Activated CD4-positive, alpha-beta T cell treated with anti-CD3 and anti-CD28 coated beads for 4 hours (primary cell): ENCODE results near the gene FOXF2.

Source experiments
- DNase-seq, 2 donors: peaks; one replicate each; pipeline ENCODE4 v3.0.0-alpha.2; 2020

The FOXF2 gene

DNA sequence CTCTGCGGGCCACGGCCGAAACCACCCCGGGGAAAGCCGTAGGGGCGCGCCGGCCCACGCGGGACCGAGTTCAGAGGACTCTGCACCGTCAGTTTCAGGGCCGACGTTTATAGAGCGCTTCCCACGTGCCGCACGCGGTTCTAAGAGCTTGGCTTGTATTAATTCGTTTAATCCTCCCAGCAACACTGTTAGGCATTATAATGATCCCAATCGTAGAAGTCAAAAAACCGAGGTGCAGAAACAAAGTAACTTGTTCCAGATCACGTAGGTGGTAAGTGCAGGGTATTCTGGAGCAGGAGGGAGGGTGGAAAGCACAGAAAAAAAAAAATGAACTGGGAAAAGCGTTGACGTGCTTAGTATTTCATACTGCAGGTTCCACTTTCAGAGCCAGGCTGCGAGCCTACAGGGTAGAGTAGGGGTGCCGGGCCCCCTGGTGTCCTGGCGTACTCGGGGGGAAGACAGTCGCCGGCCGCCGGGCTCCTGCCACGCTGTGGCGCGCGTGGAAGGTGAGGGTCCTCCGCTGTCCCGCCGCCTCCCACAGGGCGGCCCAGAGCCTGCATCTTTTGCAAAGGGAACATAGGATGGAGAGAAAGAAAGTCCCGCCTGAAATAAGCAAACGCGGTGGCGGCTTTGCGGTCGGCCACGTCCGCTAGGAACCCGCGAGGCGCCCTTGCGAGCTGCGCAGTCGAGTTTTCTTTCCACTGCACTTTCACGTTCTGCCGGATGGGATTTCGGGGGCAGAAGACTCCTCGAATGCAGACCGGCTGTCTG, 10.2 kb upstream of the FOXF2 start:
- DNase-seq = no peak

DNA sequence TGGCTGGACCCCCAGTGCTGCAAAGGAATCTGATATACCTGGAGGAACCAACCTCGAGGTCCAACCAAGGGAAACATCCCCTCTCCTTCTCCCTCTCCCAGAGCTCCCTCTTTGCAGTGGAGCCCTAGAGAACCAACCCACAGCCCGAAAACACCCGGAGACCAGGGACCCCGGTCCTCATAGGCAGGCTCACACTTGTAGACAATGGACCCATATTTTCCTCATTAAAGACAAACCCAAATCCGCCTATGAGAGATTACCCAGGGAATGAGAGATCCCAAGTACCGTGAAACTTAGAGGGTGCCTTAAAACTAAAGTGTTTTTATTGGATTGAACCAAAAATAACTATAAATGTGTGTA, 9.6 kb upstream of the FOXF2 start:
- DNase-seq = no peak

GRCh38 chr6:1380625-1381427, 8.6 kb upstream of the FOXF2 start:
- DNase-seq = no peak

- DNase-seq = peak; percentile 33 to 54
These were observed 7.7 kb upstream of the FOXF2 start for GRCh38 chr6:1381481-1382330.

DNA sequence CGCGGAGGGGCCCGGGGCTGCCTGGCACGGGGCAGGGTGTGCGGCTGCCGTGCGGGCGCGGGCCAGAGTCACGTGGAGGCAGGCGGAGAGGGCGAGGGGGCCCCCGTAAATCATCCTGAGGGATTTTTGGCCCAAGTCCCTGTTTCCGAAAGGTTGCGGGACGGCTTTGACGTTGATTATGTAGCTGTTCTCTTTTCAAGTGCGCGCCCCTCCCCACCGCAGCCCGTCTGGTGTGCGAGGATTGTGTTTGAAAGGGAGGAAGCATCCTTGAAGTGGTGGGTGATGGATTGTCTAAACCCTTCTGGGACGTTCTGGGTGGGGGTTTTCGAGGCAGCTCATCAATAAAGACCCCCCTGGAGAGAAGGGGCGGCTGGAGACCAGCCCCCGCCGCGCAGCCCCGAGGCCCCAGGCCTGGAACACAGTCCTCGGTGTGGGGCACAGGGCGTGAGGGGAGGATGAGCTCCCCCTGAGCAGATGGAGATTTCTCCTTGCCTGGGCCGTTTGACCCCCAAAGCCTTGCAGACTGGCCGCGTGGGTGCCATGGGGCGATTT, 7.0 kb upstream of the FOXF2 start:
- DNase-seq = no peak

GRCh38 chr6:1382883-1383728, 6.3 kb upstream of the FOXF2 start:
- no peak for DNase-seq

DNA sequence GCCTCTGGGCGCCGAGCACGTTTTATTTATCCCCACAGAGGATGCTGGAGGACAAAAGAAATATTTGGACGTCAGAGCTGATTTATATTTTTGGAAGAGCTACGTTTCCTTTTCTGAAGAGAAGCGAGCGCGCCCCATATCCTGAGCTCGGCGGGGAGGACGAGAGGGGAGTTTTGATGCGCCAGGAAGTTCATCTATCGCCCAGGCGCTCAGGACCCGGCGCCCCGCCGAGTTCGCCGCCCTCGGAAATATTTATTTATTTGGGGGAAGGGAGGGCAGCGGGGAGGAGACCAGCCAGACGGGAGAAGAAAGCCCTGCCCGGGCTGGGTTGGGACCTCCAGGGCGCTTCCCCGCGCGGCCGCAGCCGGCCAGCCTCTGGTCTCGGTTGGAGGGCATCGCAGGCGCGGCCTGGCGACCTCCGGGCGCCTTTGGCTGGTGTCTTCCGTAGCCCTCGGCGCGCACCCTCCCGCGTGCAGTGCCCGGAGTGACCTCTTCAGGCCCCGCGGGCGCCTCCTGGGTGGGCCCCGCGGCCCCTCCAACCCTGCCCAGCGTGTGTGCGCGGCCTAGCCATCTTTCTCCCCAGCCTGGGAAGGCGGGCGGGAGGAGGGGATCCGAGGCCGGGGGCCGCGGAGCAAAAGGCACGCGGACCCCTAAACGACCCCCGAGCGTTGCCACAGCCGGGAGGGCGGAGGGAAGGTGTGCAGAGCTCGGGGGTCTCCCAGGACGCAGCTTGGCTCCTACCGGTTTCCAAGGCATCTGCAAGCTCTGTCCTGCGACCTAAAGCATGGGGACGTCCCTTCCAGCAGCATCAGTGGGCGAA, 5.4 kb upstream of the FOXF2 start:
- no peak for DNase-seq

DNA sequence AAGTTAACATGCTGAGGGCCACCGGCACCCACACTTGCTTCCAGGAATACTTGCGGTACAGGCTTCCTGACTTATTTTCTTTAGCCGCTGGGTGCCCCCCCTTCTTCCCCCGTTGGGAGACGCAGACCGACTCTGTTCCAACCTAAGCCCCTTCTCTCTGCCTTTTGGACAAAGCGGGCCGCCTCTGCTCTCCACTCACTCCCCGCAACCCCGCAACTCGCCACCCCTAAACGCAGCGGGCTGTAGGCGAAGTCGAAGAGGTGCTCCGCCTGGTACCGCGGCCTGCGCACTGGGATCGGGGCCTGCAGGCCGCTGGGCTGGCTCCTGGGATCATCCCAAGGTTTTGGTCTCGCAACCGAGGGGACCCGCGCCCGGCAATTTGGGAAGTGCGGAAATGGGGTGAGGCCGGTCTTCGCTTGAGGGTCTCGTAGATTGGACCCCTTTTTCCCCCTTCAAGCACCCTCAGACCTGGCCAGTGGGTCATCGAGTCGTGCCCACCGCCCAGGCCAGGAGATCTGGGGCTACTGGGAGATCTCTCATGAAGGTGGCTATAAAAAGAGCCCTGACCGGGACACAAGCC, 4.7 kb upstream of the FOXF2 start:
- no peak for DNase-seq

DNA sequence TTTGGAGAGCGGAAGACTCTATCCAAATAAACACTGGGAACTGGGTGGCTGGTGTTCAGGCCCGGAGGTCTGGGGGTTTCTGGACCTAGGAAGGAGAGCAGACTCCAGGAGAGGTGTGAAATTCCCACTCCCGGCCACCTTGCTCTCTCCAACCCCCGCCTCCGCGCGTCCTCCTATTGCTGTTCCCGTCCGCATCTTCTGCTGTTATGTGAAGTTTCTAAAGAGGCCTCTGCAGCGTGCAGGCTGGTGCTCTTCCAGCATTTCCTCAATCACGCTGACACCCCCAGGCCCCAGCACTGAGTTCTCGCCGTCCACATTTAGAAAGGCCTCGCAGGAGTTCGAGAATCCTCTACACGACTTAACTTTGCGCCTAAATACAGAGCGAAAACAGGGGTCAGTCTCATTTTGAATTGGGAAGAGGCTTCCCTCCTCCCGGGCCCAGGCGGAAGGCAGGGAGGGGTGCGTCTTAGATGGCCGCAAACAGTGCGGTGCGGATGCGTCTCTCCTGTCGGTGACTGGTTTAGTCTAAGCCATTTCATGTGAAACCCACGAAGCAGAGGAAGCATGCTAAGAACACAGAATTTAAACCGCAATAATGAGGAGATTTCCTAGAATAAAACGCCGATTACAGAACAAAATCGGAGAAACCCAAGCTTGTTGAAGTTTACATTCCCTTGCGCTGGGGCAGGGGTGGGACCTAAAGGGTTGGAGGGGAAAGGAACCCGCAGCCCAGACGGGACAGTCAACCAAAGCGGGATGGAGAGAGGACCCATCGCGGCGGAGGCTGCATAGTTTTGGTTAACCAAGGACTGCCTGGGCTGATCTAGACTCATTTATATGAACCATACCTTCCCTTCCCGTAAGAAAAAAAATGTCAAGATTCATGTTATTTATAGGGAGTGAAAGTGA, 4.0 kb upstream of the FOXF2 start:
- DNase-seq = no peak

- no peak for DNase-seq
These were observed 3.2 kb upstream of the FOXF2 start for GRCh38 chr6:1386038-1386709.

DNA sequence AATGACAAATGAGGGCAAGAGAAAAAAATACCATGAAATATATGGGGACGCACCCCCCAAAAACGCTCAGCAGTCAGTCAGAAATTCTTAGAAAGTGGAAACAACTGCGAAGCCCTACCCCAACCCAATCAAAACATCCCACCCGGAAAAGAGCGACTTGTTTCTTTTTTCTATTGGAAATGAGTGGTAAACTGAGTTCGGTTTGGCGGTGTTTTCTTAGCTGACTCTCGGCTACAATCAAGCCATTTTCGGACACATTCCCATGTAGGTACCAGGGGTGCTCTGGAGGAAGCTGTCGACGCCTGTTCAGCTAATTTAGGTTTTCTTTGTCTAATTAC, 1.9 kb upstream of the FOXF2 start:
- DNase-seq = no peak

DNA sequence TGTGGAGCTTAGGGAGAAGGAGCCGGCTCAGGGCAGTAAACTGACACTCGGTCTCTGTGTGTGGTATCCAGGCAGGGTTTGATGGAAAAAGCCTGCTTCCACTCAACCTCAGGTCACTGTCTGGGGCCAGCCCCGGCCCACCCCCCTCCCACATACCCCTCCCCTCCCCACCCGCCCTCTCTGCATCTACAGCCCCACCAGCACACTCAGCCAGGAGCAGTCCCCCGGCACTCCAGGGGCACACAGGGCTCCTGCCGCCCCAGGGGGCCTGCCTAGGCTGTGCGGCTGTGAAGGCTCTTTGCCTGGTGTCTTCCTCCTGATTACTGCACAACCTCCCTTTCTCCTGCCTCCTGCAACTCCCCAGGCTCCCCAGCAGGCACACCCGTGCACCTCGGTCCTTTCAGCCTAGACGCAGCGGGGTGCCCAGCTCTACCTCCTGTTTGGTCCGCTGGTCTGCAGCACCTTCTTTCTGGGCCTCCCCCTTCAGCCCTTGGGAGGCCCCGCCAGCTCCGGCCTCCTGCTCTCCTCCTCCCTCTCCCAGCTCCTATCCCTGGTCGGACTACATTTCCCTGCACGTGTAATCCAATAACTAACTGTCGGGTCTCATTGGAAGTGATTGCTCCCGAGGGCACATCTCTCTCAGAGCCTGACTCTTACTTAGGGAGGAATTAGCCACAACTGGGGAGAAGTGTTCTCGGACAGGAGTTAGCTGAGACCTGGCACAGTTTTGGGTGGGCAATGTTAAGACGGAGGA, 1.3 kb upstream of the FOXF2 start:
- no peak for DNase-seq

GRCh38 chr6:1388630-1389368, 577 bp upstream of the FOXF2 start:
- no peak for DNase-seq

GRCh38 chr6:1390133-1390945, 963 bp downstream of the FOXF2 start:
- no peak for DNase-seq

GRCh38 chr6:1390946-1391799, 1.8 kb downstream of the FOXF2 start:
- no peak for DNase-seq

DNA sequence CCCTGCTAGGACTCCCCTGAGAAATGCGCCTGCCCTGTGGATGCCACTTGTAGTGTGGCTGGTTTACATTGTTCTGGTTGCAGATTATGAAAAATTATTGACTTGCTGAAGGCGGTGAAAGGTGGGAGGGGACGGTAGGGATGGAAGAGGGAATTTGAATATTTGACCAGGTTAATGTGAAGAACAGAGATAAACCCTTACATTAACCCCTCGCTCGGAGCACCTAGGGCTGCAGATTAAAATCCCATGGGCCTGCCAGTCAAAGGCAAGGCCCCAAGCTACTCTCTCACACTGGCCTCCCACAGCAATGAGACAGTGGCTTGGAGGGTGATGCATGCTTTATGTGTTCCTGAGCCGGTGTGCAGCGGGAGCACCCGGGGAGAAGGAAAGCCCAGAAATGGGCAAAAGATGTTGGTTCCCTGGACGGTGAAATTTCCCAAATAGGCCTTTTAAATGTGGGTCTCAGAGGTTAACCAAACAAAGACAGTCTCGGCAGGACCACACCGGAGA, 2.5 kb downstream of the FOXF2 start:
- no peak for DNase-seq
